Bone marrow (tissue), 2 donors: ENCODE measurements around the gene PPM1B.
"Not testable (repeated sequence)": the region's sequence is repeated elsewhere in the genome, so short reads cannot be mapped to it uniquely, and the experiment has no call there.

Source experiments
- DNase-seq, 2 donors: peaks; one replicate each; lab custom pipeline; 2025; lab: John Stamatoyannopoulos, UW

PPM1B gene

DNA sequence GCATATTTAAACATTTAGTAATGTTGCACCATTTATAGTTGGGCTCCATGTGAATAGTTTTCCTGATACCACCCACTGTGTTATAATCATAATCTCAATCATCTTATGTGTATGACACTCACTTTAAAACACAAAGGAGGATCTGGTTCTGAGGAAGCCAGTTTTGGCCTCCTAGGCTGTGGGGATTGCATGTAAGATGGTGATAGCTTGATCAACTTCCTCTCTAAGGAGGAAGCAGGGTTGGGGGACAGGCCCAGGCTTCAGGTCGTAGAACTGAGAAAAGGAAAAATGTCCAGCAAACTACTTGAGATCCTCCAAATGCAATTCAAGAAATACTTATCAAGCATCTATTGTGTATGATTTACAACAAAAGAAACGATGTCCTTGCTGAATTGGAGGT is 4.9 kb upstream of the PPM1B start:
- peak in 1 of 2 donors; percentile 32 for DNase-seq

DNA sequence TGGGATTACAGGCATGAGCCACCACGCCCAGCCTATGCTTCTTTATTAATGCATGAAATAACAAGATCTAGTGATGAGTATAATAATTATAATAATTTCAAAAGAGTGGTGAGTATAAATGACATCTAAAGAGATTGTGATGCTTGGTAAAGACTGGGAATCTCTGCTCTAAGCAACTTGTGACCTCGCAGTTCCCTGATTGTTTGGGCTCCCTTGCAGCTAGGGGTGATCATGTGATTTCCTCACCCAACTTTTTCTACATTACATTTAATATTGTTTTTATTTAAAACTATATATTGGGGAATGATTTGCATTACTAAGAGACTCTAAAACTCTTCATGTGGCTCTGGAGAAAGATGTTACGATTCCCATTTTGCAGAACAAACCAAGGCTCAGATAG is 4.1 kb upstream of the PPM1B start:
- DNase-seq, result no peak

- DNase-seq, result no peak
These were observed 2.6 kb upstream of the PPM1B start for GRCh38 chr2:44166096-44166495.

DNA sequence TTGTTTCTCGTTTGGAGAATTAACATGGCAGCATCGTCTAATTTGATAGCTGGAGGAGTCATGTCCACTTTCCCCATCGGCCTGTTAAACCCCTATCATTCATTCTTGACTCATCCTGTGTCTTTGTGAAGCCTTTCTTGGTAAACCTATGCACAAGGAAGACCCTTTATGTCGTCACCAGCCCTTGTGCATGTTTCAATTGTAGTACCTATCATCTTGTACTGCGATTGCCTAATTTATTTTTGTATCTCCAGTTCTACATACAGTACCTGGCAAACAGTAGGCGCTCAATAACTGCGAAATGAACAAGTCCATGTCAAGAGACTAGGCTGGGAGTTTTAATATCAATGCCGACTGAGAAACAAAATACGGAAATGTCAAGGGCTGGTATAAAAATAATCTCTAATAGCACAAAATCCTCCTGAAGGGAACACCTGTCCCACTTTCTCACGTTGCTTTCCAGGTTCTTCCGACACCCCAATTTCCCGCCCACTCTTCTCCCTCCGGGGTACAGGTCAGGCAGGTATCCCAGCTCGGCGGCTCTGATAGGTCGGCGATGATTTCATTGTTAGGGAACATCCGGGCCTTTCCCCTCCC is 1.3 kb upstream of the PPM1B start:
- no peak for DNase-seq

- peak; percentile 91 to 100 for DNase-seq
These were observed 581 bp upstream of the PPM1B start for GRCh38 chr2:44167908-44168680.

- DNase-seq, result peak; percentile 64 to 73
These were observed 652 bp downstream of the PPM1B start for GRCh38 chr2:44169155-44169898.

- no peak for DNase-seq
These were observed 1.6 kb downstream of the PPM1B start for GRCh38 chr2:44170311-44170717.

DNA sequence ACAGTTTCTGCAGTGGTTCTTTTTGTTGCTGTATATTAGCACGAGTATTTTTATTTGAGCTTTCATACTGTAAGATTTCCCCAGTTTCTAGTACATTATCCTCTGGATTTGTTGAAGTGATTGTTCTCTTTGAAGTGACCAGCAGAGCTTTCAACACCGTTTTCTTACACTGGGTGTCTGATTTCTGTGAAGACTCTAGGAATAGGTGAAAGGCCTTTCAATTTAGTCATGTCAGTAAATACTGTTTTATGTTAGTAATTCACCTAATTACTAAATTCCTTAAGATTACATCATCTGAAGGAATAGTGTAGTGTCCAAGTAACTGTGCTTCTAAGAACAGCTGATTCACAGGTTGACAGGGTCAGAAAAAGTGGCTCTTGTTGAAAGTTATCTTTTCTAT is 2.3 kb downstream of the PPM1B start:
- no peak for DNase-seq

- DNase-seq, result not testable (repeated sequence)
These were observed 2.8 kb downstream of the PPM1B start for GRCh38 chr2:44171442-44171841.

- DNase-seq, result no peak
These were observed 3.9 kb downstream of the PPM1B start for GRCh38 chr2:44172576-44172975.

DNA sequence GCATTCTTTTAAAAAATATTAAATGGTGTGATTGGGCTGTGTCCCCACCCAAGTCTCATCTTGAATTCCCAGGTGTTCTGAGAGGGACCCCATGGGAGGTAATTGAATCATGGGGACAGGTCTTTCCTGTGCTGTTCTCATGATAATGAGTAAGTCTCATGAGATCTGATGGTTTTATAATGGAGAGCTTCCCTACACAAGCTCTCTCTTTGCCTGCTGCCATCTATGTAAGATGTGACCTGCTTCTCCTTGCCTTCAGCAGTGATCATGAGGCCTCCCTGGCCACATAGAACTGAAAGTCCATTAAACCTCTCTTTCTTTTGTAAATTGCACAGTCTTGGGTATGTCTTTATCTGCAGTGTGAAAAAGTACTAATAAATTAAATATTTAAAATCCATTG is 10.3 kb downstream of the PPM1B start:
- DNase-seq, result no peak

DNA sequence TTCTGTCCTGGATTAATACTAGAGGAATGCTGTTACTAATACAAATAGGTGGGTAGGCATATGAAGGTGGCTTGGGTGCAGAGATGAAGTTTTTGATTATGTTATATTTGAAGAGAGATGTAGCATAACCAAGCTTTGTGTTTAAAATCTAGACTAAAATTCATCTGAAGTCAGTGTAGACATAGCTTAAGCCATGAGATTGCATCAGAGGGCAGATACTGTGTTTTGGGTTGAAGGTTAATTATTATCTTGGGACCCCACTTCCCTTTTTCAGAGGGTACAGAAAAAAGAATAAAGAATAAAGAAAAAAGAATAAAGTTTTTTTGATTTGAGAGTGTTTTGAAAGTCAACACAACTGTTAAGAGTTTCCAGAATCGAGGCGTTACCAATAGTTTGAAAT is 13.0 kb downstream of the PPM1B start:
- no peak for DNase-seq

DNA sequence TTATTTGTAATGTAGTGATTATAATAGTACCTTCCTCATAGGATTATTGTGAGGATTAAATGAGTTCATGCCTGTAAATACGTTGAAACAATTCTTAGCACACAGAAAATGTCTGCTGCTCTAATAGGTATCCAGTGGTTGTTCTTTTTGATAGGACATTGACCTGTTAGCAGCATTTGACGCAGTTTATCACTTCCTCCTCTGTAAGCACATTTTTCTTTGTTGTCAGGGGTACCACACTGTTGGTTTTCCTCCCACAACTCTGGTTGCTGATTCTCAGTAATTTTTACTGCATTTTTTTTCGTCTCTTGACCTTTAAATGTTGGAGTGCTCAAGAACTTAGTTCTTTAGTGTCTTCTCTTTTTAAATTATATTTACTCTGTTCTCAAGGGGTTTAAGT is 15.4 kb downstream of the PPM1B start:
- no peak for DNase-seq

DNA sequence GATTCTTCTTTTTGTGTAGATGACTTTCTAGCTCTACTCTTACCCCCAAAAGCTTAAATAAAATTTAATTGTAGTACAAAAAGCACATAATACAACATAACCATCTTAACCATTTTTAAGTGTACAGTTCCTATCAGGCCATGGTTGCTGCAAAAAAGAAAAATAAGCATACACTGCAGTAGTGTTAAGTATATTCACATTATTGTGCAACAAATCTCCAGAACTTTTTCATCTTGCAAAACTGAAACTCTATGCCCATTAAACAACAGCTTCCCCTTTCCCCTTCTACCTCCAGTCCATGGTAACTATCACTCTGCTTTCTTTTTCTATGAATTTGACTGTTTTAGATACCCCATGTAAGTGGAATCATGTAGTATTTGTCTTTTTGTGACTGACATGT is 18.1 kb downstream of the PPM1B start:
- peak in 1 of 2 donors; percentile 69 for DNase-seq

GRCh38 chr2:44187251-44187650 is 18.6 kb downstream of the PPM1B start:
- DNase-seq, result no peak

GRCh38 chr2:44188696-44189095 is 20.0 kb downstream of the PPM1B start:
- no peak for DNase-seq

- DNase-seq, result no peak
These were observed 20.4 kb downstream of the PPM1B start for GRCh38 chr2:44189104-44189503.

DNA sequence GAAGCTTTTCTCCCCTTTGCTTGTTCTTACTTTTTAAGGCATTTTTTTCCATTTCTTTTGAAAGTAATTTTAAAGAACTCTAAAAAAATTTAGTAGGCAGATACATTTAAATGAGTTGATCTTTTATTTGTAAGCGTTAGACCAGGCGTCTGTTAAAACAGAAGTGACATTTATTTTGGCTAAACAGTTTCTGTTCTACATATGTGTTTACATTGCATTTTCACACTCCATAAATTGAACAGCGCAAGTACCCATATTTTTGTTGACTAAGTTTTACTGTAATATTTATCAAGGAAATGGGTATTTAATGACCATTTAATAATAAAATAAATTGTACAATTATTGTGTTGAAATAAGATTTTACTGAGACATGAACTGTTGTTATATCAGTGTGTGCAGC is 21.9 kb downstream of the PPM1B start:
- no peak for DNase-seq

- DNase-seq, result no peak
These were observed 23.1 kb downstream of the PPM1B start for GRCh38 chr2:44191739-44192138.

DNA sequence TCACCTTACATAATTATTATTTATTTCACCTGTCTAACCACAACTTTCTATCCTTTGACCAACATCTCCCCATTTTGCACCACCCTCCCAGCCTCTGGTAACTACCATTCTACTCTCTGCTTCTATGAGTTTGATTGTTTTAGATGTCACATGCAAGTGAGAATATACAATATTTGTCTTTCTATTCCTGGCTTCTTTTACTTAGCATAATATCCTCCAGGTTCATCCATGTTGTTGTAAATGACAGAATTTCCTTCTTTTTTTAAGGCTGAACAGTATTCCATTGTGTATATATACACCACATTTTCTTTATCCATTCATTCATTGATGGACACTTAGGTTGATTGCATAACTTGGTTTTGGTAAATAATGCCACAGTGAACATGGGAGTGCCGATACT is 24.0 kb downstream of the PPM1B start:
- no peak for DNase-seq

DNA sequence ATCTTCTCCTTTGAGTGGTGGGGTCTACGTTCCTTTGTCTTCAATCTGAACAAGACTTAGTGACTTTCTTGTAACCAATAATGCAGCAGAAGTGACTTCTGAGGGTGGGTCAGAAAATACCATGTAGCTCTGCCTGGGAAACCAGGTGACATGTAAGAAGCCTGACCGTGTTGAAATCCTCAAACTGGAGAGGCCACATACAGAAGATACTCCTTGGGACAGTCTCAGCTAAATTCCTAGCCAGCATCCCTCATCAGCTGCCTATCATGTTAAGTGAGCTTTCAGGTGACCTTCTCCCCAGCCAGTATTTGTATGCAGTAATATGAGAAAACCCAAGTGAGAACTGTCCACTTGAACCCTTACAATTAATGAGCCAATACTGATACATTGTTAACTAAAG is 27.0 kb downstream of the PPM1B start:
- no peak for DNase-seq

DNA sequence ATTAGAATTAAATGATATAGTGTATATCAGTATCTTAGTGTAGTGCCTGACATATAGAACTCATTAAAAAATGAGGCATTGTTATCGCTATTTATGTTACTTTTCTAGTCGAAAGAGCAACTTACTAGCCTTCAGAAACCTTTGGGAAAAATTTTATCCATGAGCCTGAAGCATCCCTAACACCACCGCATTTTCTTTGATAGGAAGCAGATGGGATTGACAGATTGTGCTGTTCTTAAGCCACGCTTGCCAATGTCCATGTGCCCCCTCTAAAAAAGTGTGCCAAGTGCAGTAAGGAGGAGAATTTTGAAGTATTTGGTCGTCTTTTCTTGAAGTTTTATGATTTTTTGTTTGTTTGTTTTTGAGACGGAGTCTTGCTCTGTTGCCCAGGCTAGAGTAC is 29.1 kb downstream of the PPM1B start:
- no peak for DNase-seq

DNA sequence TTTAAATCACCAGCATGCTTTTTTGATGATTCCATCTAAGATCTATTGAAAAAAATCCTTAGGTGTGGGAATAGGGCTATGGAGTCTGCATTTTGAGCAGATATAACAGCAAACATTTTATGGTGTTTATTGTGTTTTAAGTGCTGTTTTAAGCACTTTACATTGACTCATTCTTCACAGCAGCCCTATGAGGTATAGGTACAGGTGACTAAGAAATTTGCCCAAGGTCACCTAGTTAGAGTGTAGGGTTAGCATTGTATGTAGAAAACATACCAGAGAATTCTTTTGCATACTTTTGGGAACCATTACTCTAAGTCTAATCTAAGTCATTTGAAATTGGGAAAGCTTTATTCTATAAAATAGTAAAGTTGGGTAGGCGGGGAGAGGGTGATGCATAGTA is 31.3 kb downstream of the PPM1B start:
- no peak for DNase-seq
